GM23338 (cell line): ENCODE data around the gene SSH2. TPM values are rescaled to one million over a fixed set of nuclear protein-coding genes. Genes with fewer than 3 reads are reported as not detected.

Source experiments
- ATAC-seq: fragments of 200-7000 bp; cut with Tn5 transposase; 3 replicates; pipeline ENCODE4 v1.9.1; 2020
- DNase-seq: peaks from one replicate; pipeline ENCODE4 v3.0.0-alpha.2; 2015; ENCODE audit warnings: low spot score
- H2AFZ ChIP-seq: fragments of 200-600 bp; sonication (generic); 2 replicates; pipeline ENCODE4 v1.8.0; 2016; ENCODE audit warnings: antibody characterized with exemption, mild to moderate bottlenecking, moderate library complexity
- H3F3A ChIP-seq: fragments of 200-600 bp; sonication (generic); replicated peaks from 2 replicates; pipeline ENCODE4 v1.8.0; 2017; ENCODE audit warnings: antibody characterized with exemption, mixed run types, low read depth
- H3K27ac ChIP-seq: fragments of 200-600 bp; sonication (generic); 2 replicates; pipeline ENCODE4 v1.6.1; 2016; ENCODE audit warnings: low read depth
- H3K27me3 ChIP-seq: fragments of 200-600 bp; sonication (generic); 2 replicates; pipeline ENCODE4 v1.8.0; 2016; ENCODE audit warnings: mild to moderate bottlenecking, mixed run types, moderate library complexity; ENCODE audit not compliant: insufficient read depth
- H3K36me3 ChIP-seq: fragments of 200-600 bp; sonication (generic); 2 replicates; pipeline ENCODE4 v1.8.0; 2016; ENCODE audit warnings: mild to moderate bottlenecking; ENCODE audit not compliant: insufficient read depth
- H3K4me1 ChIP-seq: fragments of 200-600 bp; sonication (generic); 2 replicates; pipeline ENCODE4 v1.8.0; 2016; ENCODE audit warnings: mild to moderate bottlenecking, moderate library complexity; ENCODE audit not compliant: insufficient read depth
- H3K4me2 ChIP-seq: fragments of 200-600 bp; sonication (generic); 2 replicates; pipeline ENCODE4 v1.7.1; 2017; ENCODE audit warnings: mixed run types
- H3K4me3 ChIP-seq: fragments of 200-600 bp; sonication (generic); 2 replicates; pipeline ENCODE4 v1.6.1; 2016; ENCODE audit warnings: mixed run types
- H3K79me2 ChIP-seq: fragments of 200-600 bp; sonication (generic); replicated peaks from 2 replicates; pipeline ENCODE4 v1.8.0; 2017; ENCODE audit warnings: mild to moderate bottlenecking; ENCODE audit not compliant: insufficient read depth
- H3K9me2 ChIP-seq: fragments of 200-600 bp; sonication (generic); 2 replicates; pipeline ENCODE4 v1.8.0; 2017; ENCODE audit not compliant: insufficient read depth
- H4K20me1 ChIP-seq: fragments of 200-600 bp; sonication (generic); replicated peaks from 2 replicates; pipeline ENCODE4 v1.8.0; 2017; ENCODE audit warnings: mild to moderate bottlenecking; ENCODE audit not compliant: insufficient read depth
- H3K27ac Mint-ChIP-seq: 2 replicates; pipeline ENCODE4 v1.8.0; 2020; ENCODE audit warnings: inconsistent platforms, mild to moderate bottlenecking, moderate library complexity, mixed read lengths
- H3K27me3 Mint-ChIP-seq: 3 replicates; pipeline ENCODE4 v1.8.0; 2022; ENCODE audit warnings: low read depth, mild to moderate bottlenecking, moderate library complexity, mixed read lengths, inconsistent platforms; ENCODE audit not compliant: insufficient read depth, poor library complexity
- H3K36me3 Mint-ChIP-seq: 3 replicates; pipeline ENCODE4 v1.8.0; 2021; ENCODE audit warnings: low read depth, mild to moderate bottlenecking, inconsistent platforms, moderate library complexity, mixed read lengths
- H3K4me1 Mint-ChIP-seq: 3 replicates; pipeline ENCODE4 v1.8.0; 2020; ENCODE audit warnings: mild to moderate bottlenecking, inconsistent platforms, mixed read lengths
- H3K4me3 Mint-ChIP-seq: 3 replicates; pipeline ENCODE4 v1.8.0; 2021; ENCODE audit warnings: moderate library complexity, mild to moderate bottlenecking, inconsistent platforms, mixed read lengths
- H3K9me3 Mint-ChIP-seq: 3 replicates; pipeline ENCODE4 v1.8.0; 2020; ENCODE audit warnings: moderate library complexity, mild to moderate bottlenecking, inconsistent platforms, mixed read lengths
- CREB1 ChIP-seq: fragments of 250-450 bp; sonication (Bioruptor Pico); IDR thresholded peaks from 2 replicates; pipeline ENCODE4 v1.5.0; 2020; ENCODE audit warnings: low read depth, mild to moderate bottlenecking, moderate library complexity
- EZH2 ChIP-seq: fragments of 200-600 bp; sonication (generic); IDR thresholded peaks from one replicate; pipeline ENCODE4 v1.8.0; 2017; ENCODE audit warnings: antibody characterized with exemption, mild to moderate bottlenecking, low read depth; ENCODE audit not compliant: unreplicated experiment
- EZH2phosphoT487 ChIP-seq: fragments of 200-600 bp; sonication (generic); IDR thresholded peaks from one replicate; pipeline ENCODE4 v1.8.1; 2018; ENCODE audit warnings: antibody characterized with exemption; ENCODE audit not compliant: unreplicated experiment
- JUNB ChIP-seq: IDR thresholded peaks from one replicate; pipeline ENCODE4 v1.6.1; 2016; ENCODE audit warnings: antibody characterized with exemption; ENCODE audit not compliant: unreplicated experiment
- NANOG ChIP-seq: IDR thresholded peaks from 2 replicates; pipeline ENCODE4 v1.6.1; 2016; ENCODE audit warnings: antibody characterized with exemption, borderline replicate concordance
- POLR2AphosphoS5 ChIP-seq: IDR thresholded peaks from 2 replicates; pipeline ENCODE4 v1.6.1; 2016; ENCODE audit warnings: antibody characterized with exemption, low read depth
- ZNF114 ChIP-seq: fragments of 250-450 bp; sonication (Bioruptor Pico); IDR thresholded peaks from 2 replicates; pipeline ENCODE4 v1.5.0; 2020; ENCODE audit warnings: mild to moderate bottlenecking, moderate library complexity
- polyA plus RNA-seq: library from polyadenylated mRNA; unstranded; fragments of >200 nt; fragmentation: Nextera tagmentation; extraction: Ambion mirVana; gene quantifications from 2 replicates; pipeline ENCODE4 v1.2.1, GENCODE V29; 2016
- total RNA-seq: library from RNA; depleted of rRNA; stranded (reverse); fragments of >200 nt; shearing (Covaris generic); gene quantifications from 2 replicates; pipeline ENCODE4 v1.2.3, GENCODE V29; 2014
- TF ChIP-seq, protein P1 (sequence below): fragments of 250-450 bp; sonication (Bioruptor Pico); IDR thresholded peaks from 2 replicates; pipeline ENCODE4 v1.5.0; 2020; ENCODE audit warnings: mild to moderate bottlenecking, moderate library complexity
- TF ChIP-seq, protein P2 (sequence below): IDR thresholded peaks from one replicate; pipeline ENCODE4 v1.6.1; 2018; ENCODE audit warnings: antibody characterized with exemption; ENCODE audit not compliant: unreplicated experiment
- TF ChIP-seq, protein P3 (sequence below): IDR thresholded peaks from 2 replicates; pipeline ENCODE4 v1.6.1; 2016; ENCODE audit warnings: antibody characterized with exemption
- TF ChIP-seq, protein P4 (sequence below), 2 experiments: fragments of 200-600 bp in 1 of 2; sonication (generic) in 1 of 2; conservative IDR thresholded peaks; 2 replicates each; pipeline versions ENCODE4 v1.5.1 to v1.6.1; 2016 to 2017; ENCODE audit warnings: antibody characterized with exemption in 2 of 2, low read depth in 2 of 2, mild to moderate bottlenecking in 2 of 2, moderate library complexity in 1 of 2

The SSH2 gene
- total and polyA plus RNA-seq, 2 experiments from 2014 or later = 9.9 to 12.1 TPM

DNA sequence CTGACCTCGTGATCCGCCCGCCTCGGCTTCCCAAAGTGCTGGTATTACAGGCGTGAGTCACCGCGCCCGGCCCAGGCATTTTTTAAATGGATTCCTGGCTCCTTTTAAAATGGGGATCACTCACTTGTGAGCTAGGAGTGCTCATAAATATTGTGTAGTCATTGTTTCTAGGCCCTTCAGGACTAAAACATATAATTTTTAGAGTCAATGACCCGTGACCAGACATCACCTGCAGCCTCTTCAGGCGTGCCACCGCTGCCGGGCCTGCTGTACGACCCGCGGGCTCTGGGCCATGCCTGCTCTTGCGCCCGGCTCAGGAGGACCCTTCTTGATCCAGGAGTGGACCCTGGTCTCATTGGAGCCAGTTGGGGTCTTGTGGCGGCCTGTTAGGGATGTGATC, 42.2 kb upstream of the SSH2 start (continued):
- TF ChIP-seq, protein P1, sequence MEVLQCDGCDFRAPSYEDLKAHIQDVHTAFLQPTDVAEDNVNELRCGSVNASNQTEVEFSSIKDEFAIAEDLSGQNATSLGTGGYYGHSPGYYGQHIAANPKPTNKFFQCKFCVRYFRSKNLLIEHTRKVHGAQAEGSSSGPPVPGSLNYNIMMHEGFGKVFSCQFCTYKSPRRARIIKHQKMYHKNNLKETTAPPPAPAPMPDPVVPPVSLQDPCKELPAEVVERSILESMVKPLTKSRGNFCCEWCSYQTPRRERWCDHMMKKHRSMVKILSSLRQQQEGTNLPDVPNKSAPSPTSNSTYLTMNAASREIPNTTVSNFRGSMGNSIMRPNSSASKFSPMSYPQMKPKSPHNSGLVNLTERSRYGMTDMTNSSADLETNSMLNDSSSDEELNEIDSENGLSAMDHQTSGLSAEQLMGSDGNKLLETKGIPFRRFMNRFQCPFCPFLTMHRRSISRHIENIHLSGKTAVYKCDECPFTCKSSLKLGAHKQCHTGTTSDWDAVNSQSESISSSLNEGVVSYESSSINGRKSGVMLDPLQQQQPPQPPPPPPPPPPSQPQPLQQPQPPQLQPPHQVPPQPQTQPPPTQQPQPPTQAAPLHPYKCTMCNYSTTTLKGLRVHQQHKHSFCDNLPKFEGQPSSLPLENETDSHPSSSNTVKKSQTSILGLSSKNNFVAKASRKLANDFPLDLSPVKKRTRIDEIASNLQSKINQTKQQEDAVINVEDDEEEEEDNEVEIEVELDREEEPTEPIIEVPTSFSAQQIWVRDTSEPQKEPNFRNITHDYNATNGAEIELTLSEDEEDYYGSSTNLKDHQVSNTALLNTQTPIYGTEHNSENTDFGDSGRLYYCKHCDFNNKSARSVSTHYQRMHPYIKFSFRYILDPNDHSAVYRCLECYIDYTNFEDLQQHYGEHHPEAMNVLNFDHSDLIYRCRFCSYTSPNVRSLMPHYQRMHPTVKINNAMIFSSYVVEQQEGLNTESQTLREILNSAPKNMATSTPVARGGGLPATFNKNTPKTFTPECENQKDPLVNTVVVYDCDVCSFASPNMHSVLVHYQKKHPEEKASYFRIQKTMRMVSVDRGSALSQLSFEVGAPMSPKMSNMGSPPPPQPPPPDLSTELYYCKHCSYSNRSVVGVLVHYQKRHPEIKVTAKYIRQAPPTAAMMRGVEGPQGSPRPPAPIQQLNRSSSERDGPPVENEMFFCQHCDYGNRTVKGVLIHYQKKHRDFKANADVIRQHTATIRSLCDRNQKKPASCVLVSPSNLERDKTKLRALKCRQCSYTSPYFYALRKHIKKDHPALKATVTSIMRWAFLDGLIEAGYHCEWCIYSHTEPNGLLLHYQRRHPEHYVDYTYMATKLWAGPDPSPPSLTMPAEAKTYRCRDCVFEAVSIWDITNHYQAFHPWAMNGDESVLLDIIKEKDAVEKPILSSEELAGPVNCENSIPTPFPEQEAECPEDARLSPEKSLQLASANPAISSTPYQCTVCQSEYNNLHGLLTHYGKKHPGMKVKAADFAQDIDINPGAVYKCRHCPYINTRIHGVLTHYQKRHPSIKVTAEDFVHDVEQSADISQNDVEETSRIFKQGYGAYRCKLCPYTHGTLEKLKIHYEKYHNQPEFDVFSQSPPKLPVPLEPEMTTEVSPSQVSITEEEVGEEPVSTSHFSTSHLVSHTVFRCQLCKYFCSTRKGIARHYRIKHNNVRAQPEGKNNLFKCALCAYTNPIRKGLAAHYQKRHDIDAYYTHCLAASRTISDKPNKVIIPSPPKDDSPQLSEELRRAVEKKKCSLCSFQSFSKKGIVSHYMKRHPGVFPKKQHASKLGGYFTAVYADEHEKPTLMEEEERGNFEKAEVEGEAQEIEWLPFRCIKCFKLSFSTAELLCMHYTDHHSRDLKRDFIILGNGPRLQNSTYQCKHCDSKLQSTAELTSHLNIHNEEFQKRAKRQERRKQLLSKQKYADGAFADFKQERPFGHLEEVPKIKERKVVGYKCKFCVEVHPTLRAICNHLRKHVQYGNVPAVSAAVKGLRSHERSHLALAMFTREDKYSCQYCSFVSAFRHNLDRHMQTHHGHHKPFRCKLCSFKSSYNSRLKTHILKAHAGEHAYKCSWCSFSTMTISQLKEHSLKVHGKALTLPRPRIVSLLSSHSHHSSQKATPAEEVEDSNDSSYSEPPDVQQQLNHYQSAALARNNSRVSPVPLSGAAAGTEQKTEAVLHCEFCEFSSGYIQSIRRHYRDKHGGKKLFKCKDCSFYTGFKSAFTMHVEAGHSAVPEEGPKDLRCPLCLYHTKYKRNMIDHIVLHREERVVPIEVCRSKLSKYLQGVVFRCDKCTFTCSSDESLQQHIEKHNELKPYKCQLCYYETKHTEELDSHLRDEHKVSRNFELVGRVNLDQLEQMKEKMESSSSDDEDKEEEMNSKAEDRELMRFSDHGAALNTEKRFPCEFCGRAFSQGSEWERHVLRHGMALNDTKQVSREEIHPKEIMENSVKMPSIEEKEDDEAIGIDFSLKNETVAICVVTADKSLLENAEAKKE = no peak

DNA sequence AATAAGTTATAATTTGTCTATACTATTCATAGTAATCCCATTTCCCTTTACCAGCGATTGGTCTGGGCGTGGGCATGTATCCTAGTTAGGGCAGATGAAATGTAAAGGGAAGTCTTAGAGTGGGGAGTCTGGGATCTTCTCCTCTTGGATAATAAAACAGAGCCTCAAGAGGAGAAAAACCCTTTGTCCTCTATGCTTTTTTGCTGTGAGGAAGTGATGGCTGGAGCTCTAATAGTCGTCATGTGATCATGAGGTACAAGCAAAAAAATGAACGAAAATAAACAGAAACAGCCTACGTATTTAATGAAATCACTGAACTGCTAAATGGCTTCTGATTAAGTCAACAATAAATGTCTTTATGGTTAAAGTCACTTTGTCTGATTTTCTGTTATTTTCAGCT, 38.2 kb upstream of the SSH2 start:
- H3K9me2 ChIP-seq = no peaks in the 10 kb centered on the region
- H3K4me3 Mint-ChIP-seq = no peak overlapping the region
- peaks cover 3% of the 10 kb centered on the region for H3K27me3 Mint-ChIP-seq
- no peaks in the 10 kb centered on the region for H3K36me3 Mint-ChIP-seq
- no peaks in the 10 kb centered on the region for H3K4me1 ChIP-seq
- no peaks in the 10 kb centered on the region for H3F3A ChIP-seq
- H4K20me1 ChIP-seq = no peaks in the 10 kb centered on the region
- no peaks in the 10 kb centered on the region for H3K4me1 Mint-ChIP-seq
- no peak overlapping the region for H3K4me2 ChIP-seq
- ATAC-seq (no peak), DNase-seq (no peak)
- H3K79me2 ChIP-seq = no peaks in the 10 kb centered on the region
- no peaks in the 10 kb centered on the region for H3K9me3 Mint-ChIP-seq
- H3K4me3 ChIP-seq = no peak overlapping the region
- no peaks in the 10 kb centered on the region for H3K36me3 ChIP-seq
- no peaks in the 10 kb centered on the region for H3K27me3 ChIP-seq
- H3K27ac ChIP-seq = no peak overlapping the region
- no peak overlapping the region for H2AFZ ChIP-seq
- no peak overlapping the region for H3K27ac Mint-ChIP-seq
- TF ChIP-seq ZNF114 (no peak), POLR2AphosphoS5 (no peak), EZH2phosphoT487 (no peak), EZH2 (no peak), NANOG (no peak), JUNB (no peak), CREB1 (CRISPR knock-in tag) (no peak)
- TF ChIP-seq, protein P2, sequence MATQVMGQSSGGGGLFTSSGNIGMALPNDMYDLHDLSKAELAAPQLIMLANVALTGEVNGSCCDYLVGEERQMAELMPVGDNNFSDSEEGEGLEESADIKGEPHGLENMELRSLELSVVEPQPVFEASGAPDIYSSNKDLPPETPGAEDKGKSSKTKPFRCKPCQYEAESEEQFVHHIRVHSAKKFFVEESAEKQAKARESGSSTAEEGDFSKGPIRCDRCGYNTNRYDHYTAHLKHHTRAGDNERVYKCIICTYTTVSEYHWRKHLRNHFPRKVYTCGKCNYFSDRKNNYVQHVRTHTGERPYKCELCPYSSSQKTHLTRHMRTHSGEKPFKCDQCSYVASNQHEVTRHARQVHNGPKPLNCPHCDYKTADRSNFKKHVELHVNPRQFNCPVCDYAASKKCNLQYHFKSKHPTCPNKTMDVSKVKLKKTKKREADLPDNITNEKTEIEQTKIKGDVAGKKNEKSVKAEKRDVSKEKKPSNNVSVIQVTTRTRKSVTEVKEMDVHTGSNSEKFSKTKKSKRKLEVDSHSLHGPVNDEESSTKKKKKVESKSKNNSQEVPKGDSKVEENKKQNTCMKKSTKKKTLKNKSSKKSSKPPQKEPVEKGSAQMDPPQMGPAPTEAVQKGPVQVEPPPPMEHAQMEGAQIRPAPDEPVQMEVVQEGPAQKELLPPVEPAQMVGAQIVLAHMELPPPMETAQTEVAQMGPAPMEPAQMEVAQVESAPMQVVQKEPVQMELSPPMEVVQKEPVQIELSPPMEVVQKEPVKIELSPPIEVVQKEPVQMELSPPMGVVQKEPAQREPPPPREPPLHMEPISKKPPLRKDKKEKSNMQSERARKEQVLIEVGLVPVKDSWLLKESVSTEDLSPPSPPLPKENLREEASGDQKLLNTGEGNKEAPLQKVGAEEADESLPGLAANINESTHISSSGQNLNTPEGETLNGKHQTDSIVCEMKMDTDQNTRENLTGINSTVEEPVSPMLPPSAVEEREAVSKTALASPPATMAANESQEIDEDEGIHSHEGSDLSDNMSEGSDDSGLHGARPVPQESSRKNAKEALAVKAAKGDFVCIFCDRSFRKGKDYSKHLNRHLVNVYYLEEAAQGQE = no peak
- TF ChIP-seq, protein P3, sequence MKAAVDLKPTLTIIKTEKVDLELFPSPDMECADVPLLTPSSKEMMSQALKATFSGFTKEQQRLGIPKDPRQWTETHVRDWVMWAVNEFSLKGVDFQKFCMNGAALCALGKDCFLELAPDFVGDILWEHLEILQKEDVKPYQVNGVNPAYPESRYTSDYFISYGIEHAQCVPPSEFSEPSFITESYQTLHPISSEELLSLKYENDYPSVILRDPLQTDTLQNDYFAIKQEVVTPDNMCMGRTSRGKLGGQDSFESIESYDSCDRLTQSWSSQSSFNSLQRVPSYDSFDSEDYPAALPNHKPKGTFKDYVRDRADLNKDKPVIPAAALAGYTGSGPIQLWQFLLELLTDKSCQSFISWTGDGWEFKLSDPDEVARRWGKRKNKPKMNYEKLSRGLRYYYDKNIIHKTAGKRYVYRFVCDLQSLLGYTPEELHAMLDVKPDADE = no peak
- TF ChIP-seq, protein P4, sequence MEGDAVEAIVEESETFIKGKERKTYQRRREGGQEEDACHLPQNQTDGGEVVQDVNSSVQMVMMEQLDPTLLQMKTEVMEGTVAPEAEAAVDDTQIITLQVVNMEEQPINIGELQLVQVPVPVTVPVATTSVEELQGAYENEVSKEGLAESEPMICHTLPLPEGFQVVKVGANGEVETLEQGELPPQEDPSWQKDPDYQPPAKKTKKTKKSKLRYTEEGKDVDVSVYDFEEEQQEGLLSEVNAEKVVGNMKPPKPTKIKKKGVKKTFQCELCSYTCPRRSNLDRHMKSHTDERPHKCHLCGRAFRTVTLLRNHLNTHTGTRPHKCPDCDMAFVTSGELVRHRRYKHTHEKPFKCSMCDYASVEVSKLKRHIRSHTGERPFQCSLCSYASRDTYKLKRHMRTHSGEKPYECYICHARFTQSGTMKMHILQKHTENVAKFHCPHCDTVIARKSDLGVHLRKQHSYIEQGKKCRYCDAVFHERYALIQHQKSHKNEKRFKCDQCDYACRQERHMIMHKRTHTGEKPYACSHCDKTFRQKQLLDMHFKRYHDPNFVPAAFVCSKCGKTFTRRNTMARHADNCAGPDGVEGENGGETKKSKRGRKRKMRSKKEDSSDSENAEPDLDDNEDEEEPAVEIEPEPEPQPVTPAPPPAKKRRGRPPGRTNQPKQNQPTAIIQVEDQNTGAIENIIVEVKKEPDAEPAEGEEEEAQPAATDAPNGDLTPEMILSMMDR (conservative IDR thresholded peaks at IDR 0.05; ENCODE audit: low read depth in 2 of 2) = no peak
